ENCODE results near the gene NIPSNAP2. TPM values are rescaled to one million over a fixed set of nuclear protein-coding genes. Genes with fewer than 3 reads are reported as not detected.
"Not testable (repeated sequence)": the region's sequence is repeated elsewhere in the genome, so short reads cannot be mapped to it uniquely, and the experiment has no call there.

NIPSNAP2 gene
- total RNA-seq, 1 donor from 2014 or later = 334 TPM

DNA sequence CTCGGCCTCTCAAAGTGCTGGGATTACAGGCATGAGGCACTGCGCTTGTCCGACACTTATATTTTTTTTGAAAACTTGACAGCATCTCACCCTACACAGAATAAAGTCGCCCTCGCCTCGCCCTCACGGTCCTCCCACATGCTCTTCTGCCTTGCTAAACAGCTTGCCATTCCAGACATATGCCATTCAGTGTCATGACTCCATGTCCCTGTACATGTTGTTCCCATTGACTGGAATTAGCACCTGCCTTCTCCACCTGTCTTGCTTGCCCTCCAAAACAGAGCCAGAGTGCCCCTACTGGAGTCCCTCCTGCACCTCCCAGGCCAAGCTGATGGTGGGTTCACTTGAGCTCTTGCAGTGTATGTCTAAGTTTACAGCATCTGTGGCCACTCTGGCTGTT, 6.2 kb downstream of the NIPSNAP2 start:
- DNase-seq (no peak), ATAC-seq (ENCODE audit: poor library complexity) (peak; percentile 25)
- intact Hi-C loops (cut with DNase I) = loop anchor here (10.0 kb wide), 1 partner anchor 326 kb away; no protein-coding TSS in a partner anchor

DNA sequence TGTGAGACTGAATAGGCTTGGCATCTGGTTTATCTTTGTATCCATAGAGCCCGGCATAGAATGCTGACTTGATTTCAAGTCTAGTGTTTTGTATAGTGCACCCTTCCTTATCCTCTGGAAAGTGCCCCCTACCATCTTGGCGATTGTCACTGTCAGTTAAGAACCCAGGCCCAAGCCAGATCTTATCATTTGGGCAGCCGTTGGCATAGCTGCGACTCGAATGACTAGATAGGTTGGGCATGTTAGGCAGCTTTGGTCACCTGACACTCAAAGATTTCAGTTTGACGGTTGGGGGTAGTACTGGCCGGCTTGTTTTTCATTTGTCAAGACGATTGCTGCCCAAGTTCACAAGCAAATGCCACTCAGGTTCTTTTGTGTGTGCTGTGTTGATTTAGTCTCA, 6.6 kb downstream of the NIPSNAP2 start:
- peak; percentile 79 for ATAC-seq (ENCODE audit: poor library complexity)
- DNase-seq = peak; percentile 53
- intact Hi-C loops (cut with DNase I) = loop anchor here (10.0 kb wide), 1 partner anchor 326 kb away; no protein-coding TSS in a partner anchor

DNA sequence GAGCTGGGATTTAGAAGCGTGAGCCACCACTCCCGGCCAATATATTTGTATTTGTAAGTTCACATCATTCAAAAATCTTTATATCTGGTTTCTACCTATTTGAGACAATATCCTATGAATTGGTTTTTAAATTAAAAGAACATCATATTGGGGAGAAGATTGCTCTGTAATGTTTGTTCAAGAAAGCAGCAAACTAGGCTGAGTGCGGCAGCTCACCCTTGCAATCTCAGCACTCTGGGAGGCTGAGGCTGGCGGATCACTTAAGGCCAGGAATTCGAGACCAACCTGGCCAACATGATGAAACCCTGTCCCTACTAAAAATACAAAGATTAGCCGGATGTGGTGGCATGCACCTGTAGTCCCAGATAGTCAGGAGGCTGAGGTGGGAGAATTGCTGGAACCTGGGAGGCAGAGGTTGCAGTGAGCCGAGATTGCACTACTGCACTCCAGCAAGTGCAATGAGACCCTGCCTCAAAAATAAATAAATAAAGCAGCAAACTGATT, 9.4 kb downstream of the NIPSNAP2 start:
- DNase-seq = no peak
- intact Hi-C loops (cut with DNase I) = loop anchor here (10.0 kb wide), 1 partner anchor 329 kb away; no protein-coding TSS in a partner anchor
- ATAC-seq (ENCODE audit: poor library complexity) = no peak

DNA sequence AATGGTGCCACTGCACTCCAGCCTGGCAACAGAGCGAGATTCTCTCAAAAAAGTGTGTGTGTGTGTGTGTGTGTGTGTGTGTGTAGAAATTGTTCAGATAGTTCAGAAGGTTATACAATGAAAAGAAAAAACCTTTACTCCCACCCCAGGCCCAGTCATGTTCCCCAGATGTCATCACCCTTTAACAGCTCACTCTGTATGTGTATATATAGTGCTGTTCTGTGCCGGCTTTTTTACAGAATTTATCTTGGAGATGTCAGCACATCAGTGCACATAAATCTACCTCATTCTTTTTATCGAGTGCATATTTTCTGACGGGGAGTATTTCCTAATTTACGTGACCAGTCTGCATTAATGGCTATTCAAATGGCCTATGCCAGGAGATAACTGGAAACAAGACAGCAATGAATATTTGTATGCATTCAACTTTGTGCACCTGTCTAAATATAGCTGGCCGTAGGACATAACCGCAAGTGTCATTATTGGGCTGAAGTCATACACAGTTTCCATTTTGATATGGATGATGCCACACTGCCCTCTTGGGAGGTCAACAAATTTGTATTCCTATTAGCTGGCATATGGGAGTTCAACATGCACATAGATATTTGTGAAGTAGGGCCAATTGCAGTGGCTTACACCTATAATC, 11.7 kb downstream of the NIPSNAP2 start:
- ATAC-seq (ENCODE audit: poor library complexity) = peak; percentile 84
- intact Hi-C loops (cut with DNase I) = loop anchor here (10.0 kb wide), 1 partner anchor 331 kb away; no protein-coding TSS in a partner anchor

DNA sequence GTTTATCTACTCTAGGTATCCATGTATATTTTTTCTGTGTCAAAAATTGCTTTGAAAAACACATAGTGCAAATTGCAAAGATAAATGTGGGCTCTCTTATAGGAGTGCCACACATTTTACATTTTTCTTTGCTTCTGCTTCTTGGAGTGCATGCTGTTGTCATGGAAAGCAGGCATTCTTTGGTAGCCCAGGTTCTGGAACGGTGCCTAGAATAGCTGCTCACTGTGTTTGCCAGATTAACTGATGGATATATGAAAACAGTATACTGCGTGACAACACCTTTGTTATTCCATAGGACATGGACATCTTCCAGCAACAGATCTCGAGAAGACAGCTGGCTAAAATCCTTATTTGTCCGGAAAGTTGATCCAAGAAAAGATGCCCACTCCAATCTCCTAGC, 13.4 kb downstream of the NIPSNAP2 start:
- intact Hi-C loops (cut with DNase I) = loop anchor here (10.0 kb wide), 1 partner anchor 333 kb away; no protein-coding TSS in a partner anchor
- ATAC-seq (ENCODE audit: poor library complexity) (no peak), DNase-seq (no peak)

More for the DNA sequence above, 11.7 kb downstream of the NIPSNAP2 start:
- no peak for DNase-seq

DNA sequence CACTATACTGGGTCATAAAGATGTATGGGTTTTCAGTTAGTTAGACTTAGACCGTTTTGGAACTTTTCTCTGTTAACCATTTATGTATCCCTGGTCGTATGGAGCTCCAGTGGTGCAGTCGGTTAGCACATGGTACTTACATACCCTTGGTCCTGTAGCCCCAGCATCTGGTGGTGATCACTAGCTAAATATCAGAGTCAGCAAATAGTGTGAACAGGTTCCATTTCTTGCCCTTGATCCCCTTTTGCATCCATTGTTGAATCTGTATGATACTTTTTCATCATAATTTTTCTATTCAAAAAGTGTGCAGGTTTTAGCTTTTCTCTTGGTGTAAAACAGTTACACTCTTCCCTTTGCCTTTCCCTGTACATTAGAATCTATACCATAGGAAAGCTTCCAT, 15.9 kb downstream of the NIPSNAP2 start:
- no peak for DNase-seq
- intact Hi-C loops (cut with DNase I) = no loop called here
- no peak for ATAC-seq (ENCODE audit: poor library complexity)

DNA sequence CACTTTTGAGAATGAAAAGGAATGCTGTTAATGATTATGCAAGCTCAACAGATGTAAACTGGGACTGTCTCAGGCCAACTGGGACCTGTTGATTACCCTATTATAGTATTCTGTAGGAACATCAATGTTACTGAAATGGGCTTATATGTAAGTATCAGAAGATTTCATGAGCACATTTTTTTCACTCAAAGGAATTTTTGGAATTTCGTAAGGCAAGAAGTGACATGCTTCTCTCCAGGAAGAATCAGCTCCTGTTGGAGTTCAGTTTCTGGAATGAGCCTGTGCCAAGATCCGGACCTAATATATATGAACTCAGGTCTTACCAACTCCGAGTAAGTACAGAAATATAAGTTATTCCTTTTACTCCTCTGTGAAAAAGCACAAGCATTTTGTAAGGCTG, 19.2 kb downstream of the NIPSNAP2 start:
- intact Hi-C loops (cut with DNase I) = no loop called here
- DNase-seq = no peak
- ATAC-seq (ENCODE audit: poor library complexity) = no peak

DNA sequence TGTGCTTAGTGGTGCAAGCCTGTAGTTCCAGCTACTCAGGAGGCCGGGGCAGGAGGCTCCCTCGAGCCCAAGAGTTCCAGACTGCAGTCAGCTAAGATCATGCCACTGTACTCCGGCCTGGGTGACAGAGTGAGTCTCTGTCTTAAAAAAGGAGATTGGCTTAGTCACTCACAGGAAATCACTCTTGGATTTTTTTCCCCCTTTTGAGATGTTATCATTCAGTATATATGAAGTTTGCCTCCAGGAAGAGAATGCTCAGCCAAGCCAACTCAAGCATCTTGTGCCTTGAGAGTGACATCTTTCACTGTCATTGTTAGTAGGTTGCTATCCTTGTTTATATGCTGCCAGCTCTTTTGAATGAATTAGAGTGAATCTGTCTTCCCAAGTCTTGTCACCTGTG, 28.0 kb downstream of the NIPSNAP2 start:
- ATAC-seq (ENCODE audit: poor library complexity) (no peak), DNase-seq (no peak)
- intact Hi-C loops (cut with DNase I) = no loop called here

DNA sequence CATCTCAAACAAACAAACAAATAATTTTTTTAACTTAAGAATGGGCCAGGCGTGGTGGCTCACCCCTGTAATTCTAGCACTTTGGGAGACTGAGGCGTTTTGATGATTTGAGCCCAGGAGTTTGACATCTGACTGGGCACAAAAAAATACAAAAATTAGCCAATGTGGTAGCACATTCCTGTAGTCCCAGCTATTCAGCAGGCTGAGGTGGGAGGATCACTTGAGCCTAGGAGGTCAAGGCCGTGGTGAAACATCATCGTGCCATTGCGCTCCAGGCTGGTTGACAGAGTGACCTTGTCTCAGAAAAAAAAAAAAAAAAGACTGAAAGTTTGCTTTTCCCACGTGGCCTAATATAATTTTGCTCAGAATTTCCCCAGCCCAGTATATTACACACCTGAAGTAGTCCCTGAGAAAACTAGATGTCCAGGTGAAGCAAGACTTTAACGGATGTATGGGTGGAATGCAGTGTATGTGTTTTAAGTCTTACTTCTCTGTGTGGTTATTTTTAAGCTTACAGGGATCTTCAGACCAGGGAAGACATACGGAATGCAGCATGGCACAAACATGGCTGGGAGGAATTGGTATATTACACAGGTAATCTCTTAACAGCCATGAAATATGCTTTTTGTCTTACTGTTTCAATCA, 32.6 kb downstream of the NIPSNAP2 start:
- ATAC-seq (ENCODE audit: poor library complexity) (no peak), DNase-seq (no peak)
- intact Hi-C loops (cut with DNase I) = no loop called here

DNA sequence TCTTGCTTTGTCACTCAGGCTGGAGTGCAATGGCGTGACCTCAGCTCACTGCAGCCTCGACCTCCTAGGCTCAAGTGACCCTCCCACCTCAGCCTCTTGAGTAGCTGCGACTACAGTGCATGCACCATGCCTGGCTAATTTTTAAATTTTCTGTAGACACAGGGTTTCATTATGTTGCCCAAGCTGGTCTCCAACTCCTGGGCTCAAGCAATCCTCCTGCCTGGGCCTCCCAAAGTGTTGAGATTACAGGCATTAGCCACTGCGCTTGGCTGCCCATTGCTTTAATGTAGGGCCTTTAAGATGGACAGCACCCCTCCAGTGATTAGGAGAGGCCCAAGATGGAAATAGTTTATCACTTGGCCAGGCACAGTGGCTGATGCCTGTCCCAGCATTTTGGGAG, 39.4 kb downstream of the NIPSNAP2 start:
- no peak for ATAC-seq (ENCODE audit: poor library complexity)
- no peak for DNase-seq
- intact Hi-C loops (cut with DNase I) = loop anchor here (10.0 kb wide), 1 partner anchor 71 kb away; no protein-coding TSS in a partner anchor

DNA sequence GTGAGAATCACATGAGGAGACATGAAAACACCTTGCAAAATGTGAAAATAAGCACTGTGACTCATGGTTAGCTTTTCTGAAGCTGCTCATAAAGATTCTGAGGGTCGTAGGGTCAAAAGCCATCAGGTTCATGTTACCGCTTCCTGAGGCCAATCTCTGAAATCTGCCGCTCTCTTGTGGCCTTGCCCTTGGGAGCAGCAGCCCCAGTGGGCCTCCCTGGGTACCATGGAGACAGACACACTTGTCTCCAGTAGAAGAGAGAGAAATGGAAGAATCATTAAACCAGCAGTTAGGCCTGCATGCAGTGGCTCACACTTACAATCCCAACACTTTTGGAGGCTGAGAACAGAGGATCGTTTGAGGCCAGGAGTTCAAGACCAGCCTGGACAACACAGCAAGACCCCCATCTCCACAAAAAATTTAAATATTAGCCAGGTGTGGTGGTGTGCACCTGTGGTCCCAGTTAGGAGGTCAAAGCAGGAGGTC, 42.8 kb downstream of the NIPSNAP2 start:
- DNase-seq = no peak
- intact Hi-C loops (cut with DNase I) = loop anchor here (10.0 kb wide), 1 partner anchor 68 kb away; no protein-coding TSS in a partner anchor
- no peak for ATAC-seq (ENCODE audit: poor library complexity)

DNA sequence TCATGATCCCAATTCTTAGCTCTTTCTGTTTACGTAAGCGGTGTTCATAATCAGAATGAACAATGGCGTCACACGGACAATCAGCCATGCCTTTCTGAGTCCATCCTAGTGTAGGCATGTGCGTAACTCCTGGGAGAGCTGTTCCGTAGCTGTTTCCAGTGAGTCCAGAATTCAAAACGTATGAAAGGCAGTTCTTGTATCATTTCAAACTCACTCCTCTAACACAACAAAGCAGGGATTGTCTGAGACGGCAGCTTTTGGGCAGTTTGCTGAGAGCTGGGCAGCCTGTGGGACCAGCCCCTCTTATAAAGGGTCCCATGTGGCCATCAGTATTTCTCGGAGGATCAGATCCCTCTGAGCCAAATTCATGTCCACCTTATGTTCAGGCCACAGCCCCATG, 43.5 kb downstream of the NIPSNAP2 start:
- no peak for DNase-seq
- ATAC-seq (ENCODE audit: poor library complexity) = no peak
- intact Hi-C loops (cut with DNase I) = loop anchor here (10.0 kb wide), 1 partner anchor 67 kb away; no protein-coding TSS in a partner anchor

DNA sequence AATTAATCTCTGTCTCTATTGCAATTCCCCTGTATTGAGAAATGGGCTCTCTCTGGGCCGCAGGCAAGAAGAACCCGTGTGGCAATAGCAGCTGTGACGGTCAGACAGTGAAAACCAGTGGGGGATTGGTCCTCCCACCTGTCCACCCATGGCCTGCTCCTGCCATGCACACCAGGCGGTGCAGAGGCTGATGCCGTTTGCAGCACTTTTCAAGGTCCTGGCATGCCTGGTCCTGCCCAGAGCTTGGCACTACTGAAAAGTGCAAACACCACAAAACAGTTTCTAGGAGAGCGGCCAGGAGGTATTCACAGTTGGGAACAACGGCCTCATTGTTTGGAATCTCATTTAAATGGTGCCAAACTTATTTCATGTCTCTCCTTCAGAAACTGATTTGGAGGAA, 45.3 kb downstream of the NIPSNAP2 start:
- ATAC-seq (ENCODE audit: poor library complexity) (peak; percentile 83), DNase-seq (no peak)
- intact Hi-C loops (cut with DNase I) = loop anchor here (10.0 kb wide), 1 partner anchor 65 kb away; no protein-coding TSS in a partner anchor

DNA sequence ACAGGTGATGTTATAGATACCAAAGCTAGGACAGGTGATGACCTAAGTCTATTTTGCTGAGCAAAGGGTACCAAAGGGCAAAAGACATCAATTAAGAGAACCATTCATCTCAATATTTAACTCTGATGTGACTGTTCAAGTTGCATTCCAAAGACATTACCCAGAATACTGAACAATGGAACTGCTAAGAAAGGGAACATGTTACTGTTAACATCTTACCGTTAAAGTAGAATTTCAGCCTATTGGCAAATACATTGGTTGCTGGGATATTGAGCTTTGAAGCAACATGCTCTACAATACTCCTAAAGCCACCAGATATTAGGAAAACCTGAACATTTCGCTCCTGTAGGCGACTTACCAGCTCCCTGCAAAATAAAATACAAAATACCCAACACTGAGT, 52.6 kb downstream of the NIPSNAP2 start:
- intact Hi-C loops (cut with DNase I); DNase-seq: not testable (repeated sequence)

DNA sequence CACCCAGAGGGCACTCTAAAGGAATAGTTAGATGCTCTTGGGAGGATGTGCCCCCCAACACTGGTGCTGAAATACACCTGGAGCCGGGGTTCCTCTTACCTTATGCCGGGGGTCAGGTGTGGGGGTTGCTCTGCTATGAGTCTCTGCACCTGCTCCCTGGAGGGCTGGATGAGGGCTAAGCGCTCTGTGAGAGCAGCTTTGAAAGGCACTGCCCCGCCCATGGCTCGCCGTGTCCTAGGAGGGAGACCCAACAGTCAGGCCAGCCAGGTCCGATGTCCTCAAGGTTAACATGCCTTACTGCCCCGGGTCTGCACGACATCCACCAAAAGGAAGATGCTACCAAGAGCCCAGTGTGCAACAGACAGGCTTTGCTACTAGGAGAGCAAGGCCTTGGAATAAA, 55.1 kb downstream of the NIPSNAP2 start:
- ATAC-seq (ENCODE audit: poor library complexity) = no peak
- intact Hi-C loops (cut with DNase I) = no loop called here
- no peak for DNase-seq

More for the DNA sequence above, 52.6 kb downstream of the NIPSNAP2 start:
- ATAC-seq (ENCODE audit: poor library complexity) = not testable (repeated sequence)

DNA sequence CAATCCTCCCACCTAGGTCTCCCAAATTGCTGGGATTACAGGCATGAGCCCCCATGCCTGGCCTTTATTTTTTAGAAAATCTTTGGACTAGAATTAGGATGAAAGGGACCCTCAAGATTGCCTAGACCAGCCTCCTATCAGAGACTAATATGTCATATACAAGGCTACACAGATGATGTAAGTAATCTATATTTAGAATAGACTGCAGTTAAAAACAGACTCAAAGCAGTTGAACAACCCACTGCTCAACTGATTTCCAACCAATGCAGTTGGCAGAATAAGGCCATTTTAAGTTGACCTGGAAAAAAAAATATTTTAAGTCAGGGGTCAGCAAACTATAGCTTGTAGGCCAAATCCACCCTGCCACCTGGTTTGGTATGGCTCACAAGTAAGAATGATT, 59.1 kb downstream of the NIPSNAP2 start:
- intact Hi-C loops (cut with DNase I) = no loop called here
- DNase-seq (no peak), ATAC-seq (ENCODE audit: poor library complexity) (peak; percentile 56)

DNA sequence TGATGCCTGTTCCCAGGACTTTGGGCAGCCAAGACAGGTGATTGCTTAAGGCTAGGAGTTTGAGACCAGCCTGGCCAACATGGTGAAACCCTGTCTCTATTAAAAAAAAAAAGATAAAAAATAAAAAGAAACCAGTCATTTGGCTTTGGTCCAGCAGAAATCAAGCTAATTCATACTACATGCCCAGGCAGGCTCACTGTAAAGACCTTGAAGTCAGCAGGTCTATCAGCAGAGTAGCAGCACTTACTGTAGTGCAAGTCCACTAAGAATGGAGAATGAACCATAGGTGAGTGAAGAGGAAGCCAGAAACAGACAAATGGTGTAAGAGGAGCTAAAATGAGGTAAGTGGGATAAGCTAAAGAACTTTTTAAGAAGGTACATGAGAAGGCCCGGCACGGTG, 62.2 kb downstream of the NIPSNAP2 start:
- DNase-seq (no peak), ATAC-seq (ENCODE audit: poor library complexity) (no peak)
- intact Hi-C loops (cut with DNase I) = no loop called here

DNA sequence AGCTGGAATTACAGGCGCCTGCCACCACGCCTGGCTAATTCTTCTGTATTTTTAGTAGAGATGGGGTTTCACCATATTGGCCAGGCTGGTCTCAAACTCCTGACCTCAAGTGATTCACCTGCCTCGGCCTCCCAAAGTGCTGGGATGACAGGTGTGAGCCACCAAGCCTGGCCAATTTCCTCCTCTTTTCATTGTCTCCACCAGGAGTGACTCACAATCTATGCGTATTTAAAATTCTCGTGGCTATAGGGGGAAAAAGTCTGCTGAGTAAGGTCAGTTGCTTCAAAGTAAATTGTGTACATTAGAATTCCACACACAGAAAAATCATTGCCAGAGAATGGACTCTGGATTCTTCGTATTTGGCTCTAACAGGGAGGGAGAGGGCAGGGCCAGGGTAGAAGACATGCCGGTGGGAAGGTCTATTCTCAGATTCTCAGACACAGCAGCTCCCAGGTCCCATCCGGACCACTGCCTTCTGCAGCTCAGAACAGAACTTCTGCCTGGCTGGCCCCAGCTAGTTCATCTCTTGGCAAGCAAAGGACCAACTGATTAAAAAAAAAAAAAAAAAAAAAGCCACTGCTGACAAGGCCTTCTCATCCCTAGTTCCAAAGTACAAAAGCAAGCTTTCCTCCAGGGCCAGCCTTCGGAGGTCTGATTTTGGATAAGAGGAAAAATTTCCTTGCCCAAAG, 64.7 kb downstream of the NIPSNAP2 start:
- ATAC-seq (ENCODE audit: poor library complexity) = no peak
- intact Hi-C loops (cut with DNase I) = no loop called here
- no peak for DNase-seq

DNA sequence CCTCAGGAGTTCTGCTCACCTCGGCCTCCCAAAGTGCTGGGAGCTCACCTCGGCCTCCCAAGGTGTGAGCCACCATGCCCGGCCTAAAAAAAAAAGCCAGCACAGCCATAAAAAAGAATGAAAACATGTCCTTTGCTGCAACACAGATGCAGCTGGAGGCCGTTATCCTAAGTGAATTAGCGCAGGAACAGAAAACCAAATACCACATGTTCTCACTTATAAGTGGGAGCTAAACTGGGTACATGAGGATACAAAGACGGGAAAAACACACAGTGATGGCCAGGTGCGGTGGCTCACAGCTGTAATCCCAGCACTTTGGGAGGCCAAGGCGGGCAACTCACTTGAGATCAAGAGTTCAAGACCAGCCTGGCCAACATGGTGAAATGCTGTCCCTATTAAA, 66.0 kb downstream of the NIPSNAP2 start:
- no peak for ATAC-seq (ENCODE audit: poor library complexity)
- intact Hi-C loops (cut with DNase I) = no loop called here
- no peak for DNase-seq

Measured in Right ventricle myocardium superior (tissue), 1 donor.